Stimulated activated CD8-positive, alpha-beta memory T cell treated with anti-CD3 and anti-CD28 coated beads, Interleukin-12 subunit alpha, Interleukin-12 subunit beta, amount 100 ng/mL, for 4 hours (primary cell): ENCODE data around the gene TLE6.
"Not testable (repeated sequence)": the region's sequence is repeated elsewhere in the genome, so short reads cannot be mapped to it uniquely, and the experiment has no call there.

Experiments used
- DNase-seq: peaks from one replicate; pipeline ENCODE4 v3.0.0-alpha.2; 2020; ENCODE audit warnings: low read depth

TLE6 gene

DNA sequence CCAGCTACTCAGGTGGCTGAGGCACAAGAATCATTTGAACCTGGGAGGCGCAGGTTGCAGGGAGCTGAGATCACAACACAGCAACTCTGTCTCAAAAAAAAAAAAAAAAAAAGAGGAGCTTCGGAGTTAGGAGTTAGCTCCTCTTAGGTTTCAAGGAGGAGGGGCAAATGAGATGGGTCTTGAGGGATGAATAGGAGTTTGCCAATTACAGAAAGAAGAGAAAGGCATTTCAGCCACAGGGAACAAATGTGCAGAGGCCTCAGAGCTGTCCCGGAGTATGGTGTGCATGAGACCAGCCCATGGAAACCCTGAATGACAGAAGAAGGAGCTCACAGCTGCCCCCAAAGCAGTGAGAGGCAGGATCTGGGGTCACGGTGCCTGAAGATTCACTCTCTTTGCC, 27.2 kb downstream of the TLE6 start:
- DNase-seq, result no peak

GRCh38 chr19:3005345-3005744, 28.0 kb downstream of the TLE6 start:
- DNase-seq, result no peak

- no peak for DNase-seq
Measured at GRCh38 chr19:3006075-3006767, 28.9 kb downstream of the TLE6 start.

GRCh38 chr19:3007975-3008374, 30.6 kb downstream of the TLE6 start:
- no peak for DNase-seq

DNA sequence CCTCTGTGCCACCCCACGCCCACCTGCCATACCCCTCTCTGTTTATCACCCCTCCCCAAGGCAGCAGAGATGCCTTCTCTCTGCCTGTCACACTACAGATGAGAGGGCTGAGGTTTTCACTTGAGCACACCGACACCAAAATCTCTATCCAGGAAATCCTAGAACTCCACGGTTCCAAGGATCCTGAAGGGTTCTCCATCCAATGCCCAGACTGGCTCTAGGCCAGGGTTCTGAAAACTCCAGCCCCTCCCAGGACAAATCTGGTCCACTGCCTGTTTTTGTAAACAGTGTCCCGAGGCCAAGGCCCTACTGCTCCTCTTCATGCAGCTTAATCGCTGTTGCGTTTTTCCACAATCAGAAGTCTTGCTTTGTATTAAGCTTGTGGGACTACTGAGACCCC, 31.6 kb downstream of the TLE6 start:
- no peak for DNase-seq

GRCh38 chr19:3010871-3011270, 33.5 kb downstream of the TLE6 start:
- no peak for DNase-seq

GRCh38 chr19:3012059-3012458, 34.7 kb downstream of the TLE6 start:
- not testable (repeated sequence) for DNase-seq

- DNase-seq, result no peak
Measured at GRCh38 chr19:3012621-3013262, 35.4 kb downstream of the TLE6 start.

GRCh38 chr19:3013263-3013725, 35.9 kb downstream of the TLE6 start:
- no peak for DNase-seq

DNA sequence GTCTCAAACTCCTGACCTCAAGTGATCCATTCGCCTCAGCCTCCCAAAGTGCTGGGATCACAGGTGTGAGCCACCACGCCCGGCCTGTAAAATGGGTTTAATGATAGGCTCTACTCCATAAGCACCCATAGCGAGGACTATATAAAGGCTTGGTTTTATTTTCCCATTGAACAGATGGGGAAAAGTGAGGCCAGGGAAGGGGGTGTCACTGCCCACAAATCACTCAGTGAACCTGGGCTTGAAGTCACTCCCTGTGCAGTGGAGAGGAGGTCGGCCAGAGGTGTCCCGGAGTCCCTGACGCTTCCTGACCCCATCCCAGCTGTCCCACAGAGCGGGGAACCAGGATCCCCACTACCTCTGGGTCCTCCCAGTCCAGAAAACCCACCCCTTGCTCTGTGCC, 36.8 kb downstream of the TLE6 start:
- DNase-seq, result no peak

GRCh38 chr19:3015126-3016057, 38.0 kb downstream of the TLE6 start:
- DNase-seq, result no peak

DNA sequence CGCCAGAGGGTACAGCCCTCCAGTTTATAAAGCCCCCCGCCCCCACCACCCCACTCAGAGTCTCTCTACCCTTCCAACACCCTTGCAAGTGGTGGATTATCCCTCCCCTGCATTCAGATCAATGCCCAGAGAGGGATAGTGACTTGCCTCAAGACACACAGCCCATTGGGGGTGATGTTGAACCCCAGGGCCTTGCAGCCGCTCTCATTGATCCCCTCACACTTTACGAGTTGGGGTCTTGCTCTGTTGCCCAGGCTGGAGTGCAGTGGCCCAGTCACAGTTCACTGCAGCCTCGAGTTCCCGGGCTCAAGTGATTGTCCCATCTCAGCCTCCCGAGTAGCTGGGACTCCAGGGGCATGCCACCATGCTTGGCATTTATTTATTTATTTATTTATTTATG, 40.6 kb downstream of the TLE6 start:
- no peak for DNase-seq

DNA sequence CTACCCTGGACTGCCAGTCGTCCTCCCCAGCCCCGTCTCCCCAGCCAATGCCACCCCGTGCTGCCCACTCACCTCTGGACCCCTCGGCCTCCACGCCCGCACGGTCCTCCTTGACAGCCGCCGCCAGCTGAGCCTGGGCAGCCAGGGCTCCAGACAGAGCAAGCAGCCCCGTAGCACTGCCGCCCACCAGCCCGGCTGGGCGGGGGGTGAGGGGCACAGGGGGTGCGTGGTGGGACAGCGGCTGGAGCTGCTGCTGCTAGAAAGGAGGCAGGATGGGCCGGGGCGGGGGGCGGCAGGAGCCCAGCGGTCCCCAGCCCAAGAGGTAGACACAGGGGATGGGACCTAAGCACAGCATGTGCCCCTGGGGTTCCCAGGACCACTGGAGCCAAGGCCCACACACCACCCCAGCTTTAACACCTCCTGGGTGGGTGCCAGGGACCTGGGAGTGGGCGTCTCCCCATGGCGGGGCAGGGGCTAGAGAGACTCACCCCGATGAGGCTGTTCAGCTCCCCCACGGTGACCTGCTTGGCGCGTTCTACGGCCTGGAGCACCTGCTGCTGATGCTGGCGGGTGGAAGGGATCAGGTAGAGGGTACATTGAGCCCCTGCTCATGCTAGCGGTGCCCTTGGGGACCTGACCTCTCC, 42.0 kb downstream of the TLE6 start:
- no peak for DNase-seq

GRCh38 chr19:3020321-3020960, 43.1 kb downstream of the TLE6 start:
- DNase-seq, result no peak

DNA sequence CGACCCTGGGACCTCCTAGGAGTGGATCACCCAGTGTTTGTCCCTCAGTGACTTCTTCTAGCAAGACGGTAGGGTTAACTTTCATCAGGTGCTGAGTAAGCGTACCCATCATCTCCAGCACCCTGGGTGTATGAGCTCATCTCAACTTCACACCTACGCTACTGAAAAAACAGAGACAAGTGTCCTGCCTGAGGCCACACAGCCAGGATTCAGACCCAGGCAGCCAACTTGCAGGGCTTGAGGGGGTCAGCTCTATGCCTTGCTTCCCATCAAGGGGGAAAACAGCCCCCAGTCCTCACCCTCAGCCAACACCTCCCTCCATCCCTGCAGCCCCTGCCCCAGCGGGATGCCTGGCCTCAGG, 47.1 kb downstream of the TLE6 start:
- DNase-seq, result no peak

GRCh38 chr19:3024870-3025548, 47.6 kb downstream of the TLE6 start:
- no peak for DNase-seq

GRCh38 chr19:3025549-3025886, 48.2 kb downstream of the TLE6 start:
- DNase-seq, result no peak

DNA sequence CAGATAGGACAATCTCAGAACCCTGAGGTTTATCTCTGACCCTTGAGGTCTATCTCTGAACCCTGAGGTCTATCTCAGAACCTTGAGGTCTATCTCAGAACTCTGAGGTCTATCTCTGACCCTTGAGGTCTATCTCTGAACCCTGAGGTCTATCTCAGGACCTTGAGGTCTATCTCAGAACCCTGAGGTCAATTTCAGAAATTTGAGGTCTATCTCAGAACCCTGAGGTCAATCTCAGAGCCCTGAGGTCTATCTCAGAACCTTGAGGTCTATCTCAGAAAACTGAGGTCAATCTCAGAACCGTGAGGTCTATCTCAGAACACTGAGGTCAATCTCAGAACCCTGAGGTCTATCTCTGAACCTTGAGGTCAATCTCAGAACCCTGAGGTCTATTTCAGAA, 49.4 kb downstream of the TLE6 start:
- DNase-seq, result no peak

DNA sequence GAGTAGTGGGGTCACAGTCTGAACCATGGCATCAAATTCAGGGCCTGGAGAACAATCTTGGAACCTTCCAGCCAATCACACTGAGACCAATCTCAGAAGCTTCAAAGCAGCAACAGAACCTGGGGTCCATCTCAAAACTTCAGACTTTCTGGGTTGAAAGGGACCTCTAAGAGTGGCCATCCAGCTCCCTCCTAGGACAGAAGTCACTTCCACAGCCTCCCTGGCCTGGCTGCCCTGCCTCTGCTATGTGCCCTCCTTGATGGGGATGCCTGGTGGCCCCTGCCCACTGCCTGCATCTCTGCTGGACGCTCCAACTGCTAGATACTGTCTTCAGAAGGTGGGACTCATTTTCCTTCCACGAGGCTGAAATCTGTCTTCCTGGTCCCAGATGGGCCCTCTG, 49.9 kb downstream of the TLE6 start:
- no peak for DNase-seq

DNA sequence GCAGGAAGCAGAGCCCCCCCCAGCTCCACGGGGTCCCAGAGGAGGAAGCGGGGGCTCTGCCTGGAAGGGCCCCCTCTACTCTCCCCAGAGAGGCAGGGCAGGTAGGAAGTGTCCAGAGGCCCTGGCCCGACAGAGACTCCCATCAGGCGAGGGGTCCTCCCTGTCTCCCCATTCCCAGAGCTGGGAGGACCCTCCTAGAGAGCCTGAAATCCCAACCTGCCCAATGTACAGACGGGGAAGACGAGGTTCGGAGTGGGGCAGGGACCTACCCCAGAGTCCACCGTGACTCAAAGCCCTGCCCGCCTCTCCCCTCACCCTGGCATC, 50.6 kb downstream of the TLE6 start:
- no peak for DNase-seq

GRCh38 chr19:3028305-3029064, 51.1 kb downstream of the TLE6 start:
- DNase-seq, result no peak
